Endometrial microvascular endothelial cells (primary cell): Measurements from ENCODE around the gene NOL12. TPM values are rescaled to one million over a fixed set of nuclear protein-coding genes. Genes with fewer than 3 reads are reported as not detected.

Source experiments
- in situ Hi-C: cut with HindIII; loops from 2 replicates; pipeline ENCODE4 v1.10.0; 2017; ENCODE audit warnings: low sequenced_read_pairs, low pct_unique_long_range_greater_than_20kb; ENCODE audit errors: inconsistent ontology term
- total RNA-seq: library from RNA; depleted of rRNA; stranded (reverse); fragments of >200 nt; gene quantifications from one replicate; pipeline ENCODE4 v1.2.3, GENCODE V29; 2015; ENCODE audit errors: inconsistent ontology term

Gene NOL12
- total RNA-seq, 1 donor from 2014 or later, result 56.5 TPM

DNA sequence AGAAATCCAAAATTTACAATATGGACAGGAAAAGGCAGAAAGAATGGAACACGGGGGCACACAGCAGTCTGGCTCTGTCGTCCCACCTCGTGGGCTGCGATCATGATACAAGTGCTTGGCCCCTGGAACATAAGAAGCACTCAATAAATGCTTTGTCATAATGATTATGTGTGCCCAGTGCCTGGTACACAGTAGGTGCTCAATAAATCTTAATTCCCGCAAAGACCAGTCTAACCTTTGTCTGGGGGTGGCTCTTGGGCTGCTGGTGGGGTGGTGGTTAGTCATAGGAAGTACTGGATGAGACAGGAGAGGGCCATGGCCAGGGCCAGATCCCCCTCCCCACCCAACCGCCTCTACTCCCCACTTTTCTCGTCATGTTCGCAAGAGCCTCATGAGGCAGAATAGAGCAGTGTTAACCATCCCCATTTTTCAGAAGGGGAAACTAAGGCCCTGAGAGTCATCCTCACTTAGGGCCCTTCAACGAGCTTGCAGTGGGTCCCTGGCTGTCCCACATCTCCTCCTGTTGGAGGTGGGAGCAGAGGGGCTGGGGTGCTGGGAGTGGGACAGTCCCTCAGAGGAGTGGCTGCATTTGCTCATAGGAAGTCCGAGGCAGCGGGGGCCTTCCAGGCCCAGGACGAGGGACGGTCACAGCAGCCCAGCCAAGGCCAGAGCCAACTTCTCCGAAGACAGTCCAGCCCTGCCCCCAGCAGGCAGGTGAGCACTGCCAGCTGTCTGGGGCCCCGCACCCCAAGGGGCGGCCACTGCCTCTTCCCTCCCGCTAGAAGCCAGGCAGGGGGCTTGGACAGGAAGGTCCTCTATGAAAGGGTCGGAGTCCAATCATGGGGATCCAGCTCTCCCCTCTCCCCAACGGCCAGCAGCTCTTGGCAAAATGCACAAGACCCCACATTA, 46.8 kb downstream of the NOL12 start:
- in situ Hi-C loops, result no loop called here

- in situ Hi-C loops, result no loop called here
Observed at GRCh38 chr22:37733625-37734401, 47.7 kb downstream of the NOL12 start.

DNA sequence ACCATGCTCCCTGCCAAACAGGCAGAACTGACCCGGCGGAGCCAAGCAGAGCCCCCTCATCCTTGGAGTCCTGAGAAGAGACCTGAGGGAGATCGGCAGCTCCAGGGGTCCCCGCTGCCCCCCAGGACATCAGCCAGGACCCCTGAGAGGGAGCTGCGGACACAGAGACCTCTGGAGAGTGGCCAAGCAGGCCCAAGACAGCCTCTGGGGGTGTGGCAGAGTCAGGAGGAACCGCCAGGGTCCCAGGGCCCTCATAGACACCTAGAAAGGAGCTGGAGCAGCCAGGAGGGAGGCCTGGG, 48.2 kb downstream of the NOL12 start:
- in situ Hi-C loops, result no loop called here

GRCh38 chr22:37734964-37735451, 48.9 kb downstream of the NOL12 start:
- in situ Hi-C loops, result no loop called here

DNA sequence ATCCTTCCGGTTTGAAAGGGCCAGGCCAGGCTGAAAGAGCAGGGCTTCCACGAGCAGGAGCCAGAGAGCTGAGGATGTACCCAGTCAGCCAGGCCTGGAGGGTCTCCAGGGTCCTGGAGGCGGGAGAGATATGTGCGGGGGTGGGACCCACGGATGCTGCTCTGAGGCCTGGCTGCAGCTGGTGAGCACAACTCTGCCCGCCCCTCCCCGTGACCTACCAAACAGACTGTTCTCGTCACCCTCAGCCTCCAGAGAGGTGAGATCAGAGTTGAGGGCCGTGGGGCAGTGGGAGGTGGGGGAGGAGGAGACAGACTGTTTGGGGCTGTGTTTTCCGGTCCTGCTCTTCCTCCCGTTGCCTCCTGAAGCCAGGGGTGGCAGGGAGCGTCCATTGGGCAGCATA, 52.9 kb downstream of the NOL12 start:
- in situ Hi-C loops, result no loop called here

DNA sequence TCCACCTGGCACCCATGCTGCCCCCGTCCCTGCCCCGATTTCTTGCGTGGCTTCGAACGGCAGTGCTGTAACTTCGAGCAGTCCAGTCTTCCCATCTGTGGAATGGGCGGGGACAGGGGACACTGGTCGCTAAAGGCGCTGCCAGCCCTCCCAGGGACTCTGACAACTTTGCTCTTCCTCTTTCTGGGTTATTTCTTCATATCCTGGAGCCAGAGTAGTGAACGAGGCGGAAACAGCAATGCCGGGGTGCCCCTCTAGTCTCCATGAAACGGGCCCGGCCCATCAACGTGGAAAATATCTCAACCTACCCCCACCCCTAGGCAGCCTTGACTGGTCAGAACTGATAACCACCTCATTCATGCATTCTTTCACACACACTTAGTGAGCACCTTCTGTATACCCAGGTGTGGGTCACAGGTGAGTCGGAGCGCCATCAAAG, 53.5 kb downstream of the NOL12 start:
- in situ Hi-C loops, result no loop called here

GRCh38 chr22:37740455-37741311, 54.5 kb downstream of the NOL12 start:
- in situ Hi-C loops, result no loop called here

DNA sequence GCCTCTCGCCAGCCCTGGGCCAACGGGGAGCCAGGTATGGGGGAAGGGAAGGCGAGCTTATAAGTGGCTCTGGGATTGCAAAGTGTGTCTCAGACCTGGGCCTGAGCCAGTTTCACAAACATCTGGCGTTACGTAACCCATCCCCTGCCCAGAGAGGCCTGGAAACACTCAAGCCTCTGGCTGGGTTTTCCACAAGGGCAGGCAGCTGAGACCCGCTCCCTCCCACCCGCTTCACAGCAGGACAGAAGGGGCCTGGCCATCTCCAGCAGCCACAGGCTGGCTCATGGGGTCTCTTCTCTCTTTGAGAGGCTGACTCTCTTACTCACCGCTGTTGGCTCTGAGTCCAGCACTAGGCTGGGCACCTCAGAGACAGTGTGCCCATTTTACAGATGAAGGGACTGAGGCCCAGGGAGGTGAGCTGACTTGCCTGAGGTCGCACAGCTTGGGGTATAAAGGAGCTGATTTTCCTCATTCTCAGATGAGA, 55.2 kb downstream of the NOL12 start:
- in situ Hi-C loops, result no loop called here

DNA sequence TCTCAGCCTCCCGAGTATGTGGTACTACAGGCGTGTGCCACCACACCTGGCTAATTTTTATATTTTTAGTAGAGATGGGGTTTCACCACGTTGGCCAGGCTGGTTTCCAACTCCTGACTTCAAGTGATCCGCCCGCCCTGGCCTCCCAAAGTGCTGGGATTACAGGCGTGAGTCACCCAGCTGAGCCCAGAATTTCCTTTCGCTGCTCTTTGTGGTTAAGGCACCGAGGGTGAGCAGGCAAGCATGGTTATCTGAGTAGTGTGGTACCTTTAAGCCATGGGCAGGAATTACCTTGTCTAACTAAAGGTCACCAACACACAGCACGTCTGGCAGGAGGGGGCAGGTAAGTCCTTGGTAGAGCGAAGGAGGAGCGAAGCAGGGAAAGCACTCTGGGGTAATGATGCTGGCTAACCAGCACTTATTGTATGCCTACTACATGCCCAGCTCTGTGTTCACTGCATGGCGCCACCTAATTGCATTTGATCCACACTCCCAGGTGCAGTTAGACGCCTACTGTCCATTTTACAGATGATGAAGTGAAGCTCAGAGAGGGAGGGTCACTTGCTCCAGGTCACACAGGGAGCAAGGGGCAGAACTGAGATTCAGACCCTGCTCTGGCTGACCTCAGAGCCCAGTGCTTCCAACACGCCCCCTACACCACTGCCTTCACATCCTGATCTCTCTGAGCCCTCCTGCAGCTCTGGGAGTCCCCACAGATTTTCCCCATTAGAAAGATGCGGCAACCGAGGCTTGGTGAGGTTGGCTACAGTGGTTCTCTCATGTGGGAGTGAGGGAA, 56.4 kb downstream of the NOL12 start:
- in situ Hi-C loops, result no loop called here

Other genes starting within 250 kb of the NOL12 start
- gene MFNG, start 200.0 kb upstream of the NOL12 start, total RNA-seq, result 321 TPM
- gene CARD10, start 166.9 kb upstream of the NOL12 start, total RNA-seq, result 69.6 TPM
- gene CDC42EP1, start 125.9 kb upstream of the NOL12 start, total RNA-seq, result 72.2 TPM
- gene LGALS2, start 106.3 kb upstream of the NOL12 start, total RNA-seq, result not detected
- 64.9 TPM for gene GGA1, start 77.5 kb upstream of the NOL12 start, total RNA-seq
- gene SH3BP1, start 46.7 kb upstream of the NOL12 start, total RNA-seq, result 2.0 TPM
- gene PDXP, start 27.6 kb upstream of the NOL12 start, total RNA-seq, result 16.4 TPM
- gene LGALS1, start 10.7 kb upstream of the NOL12 start, total RNA-seq, result 7,013 TPM
- 135 TPM for gene TRIOBP, start 10.7 kb downstream of the NOL12 start, total RNA-seq
- gene GCAT, start 121.6 kb downstream of the NOL12 start, total RNA-seq, result 32.1 TPM
- gene GALR3, start 137.0 kb downstream of the NOL12 start, total RNA-seq, result not detected
- gene ANKRD54, start 158.0 kb downstream of the NOL12 start, total RNA-seq, result 54.3 TPM
- 397 TPM for gene EIF3L, start 163.1 kb downstream of the NOL12 start, total RNA-seq
- gene MICALL1, start 220.0 kb downstream of the NOL12 start, total RNA-seq, result 63.0 TPM